Measurements from ENCODE around the gene RHOJ. TPM values are rescaled to one million over a fixed set of nuclear protein-coding genes. Genes with fewer than 3 reads are reported as not detected.
"Not testable (repeated sequence)": the region's sequence is repeated elsewhere in the genome, so short reads cannot be mapped to it uniquely, and the experiment has no call there.

RHOJ gene
- polyA plus RNA-seq, 10 donors: 23.4 to 46.6 (median 31.0) TPM

- DNase-seq: no peak
Observed at GRCh38 chr14:63257299-63257698, 53.1 kb downstream of the RHOJ start.

- DNase-seq: no peak
Observed at GRCh38 chr14:63262446-63262845, 58.2 kb downstream of the RHOJ start.

- peak in 1 of 3 donors; percentile 22 for DNase-seq
Observed at GRCh38 chr14:63266106-63266505, 61.9 kb downstream of the RHOJ start.

- DNase-seq: no peak
Observed at GRCh38 chr14:63267171-63267570, 62.9 kb downstream of the RHOJ start.

GRCh38 chr14:63268771-63269170, 64.5 kb downstream of the RHOJ start:
- no peak for DNase-seq

GRCh38 chr14:63269561-63270225, 65.5 kb downstream of the RHOJ start:
- DNase-seq: no peak

- peak in 1 of 3 donors; percentile 30 for DNase-seq
Observed at GRCh38 chr14:63273129-63273528, 68.9 kb downstream of the RHOJ start.

GRCh38 chr14:63273717-63274655, 69.7 kb downstream of the RHOJ start:
- peak; percentile 62 to 83 (median 73) for DNase-seq

- no peak for DNase-seq
Observed at GRCh38 chr14:63275611-63276010, 71.4 kb downstream of the RHOJ start.

GRCh38 chr14:63276016-63276415, 71.8 kb downstream of the RHOJ start:
- DNase-seq: no peak

GRCh38 chr14:63276492-63277342, 72.5 kb downstream of the RHOJ start:
- DNase-seq: peak; percentile 38 to 71 (median 47)

GRCh38 chr14:63277591-63278183, 73.4 kb downstream of the RHOJ start:
- DNase-seq: peak in 1 of 3 donors; percentile 49

GRCh38 chr14:63279933-63280332, 75.7 kb downstream of the RHOJ start:
- DNase-seq: not testable (repeated sequence)

GRCh38 chr14:63282997-63283883, 79.0 kb downstream of the RHOJ start:
- DNase-seq: no peak

- no peak for DNase-seq
Observed at GRCh38 chr14:63283884-63284248, 79.6 kb downstream of the RHOJ start.

- DNase-seq: no peak
Observed at GRCh38 chr14:63286071-63286470, 81.8 kb downstream of the RHOJ start.

GRCh38 chr14:63287666-63288483, 83.6 kb downstream of the RHOJ start:
- no peak for DNase-seq

- no peak for DNase-seq
Observed at GRCh38 chr14:63288853-63289252, 84.6 kb downstream of the RHOJ start.

- no peak for DNase-seq
Observed at GRCh38 chr14:63290741-63291430, 86.6 kb downstream of the RHOJ start.

All from muscle of back (tissue), 11 donors.